HepG2 (cell line): ENCODE measurements around the gene TCFL5. TPM values are rescaled to one million over a fixed set of nuclear protein-coding genes. Genes with fewer than 3 reads are reported as not detected.

Experiments
- BHLHE40 ChIP-seq: IDR thresholded peaks from 2 replicates; pipeline ENCODE4 v1.6.1; 2011; ENCODE audit warnings: low read length, improper control_type of control experiment
- CENPX ChIP-seq: sonication (generic); formaldehyde crosslinking; IDR thresholded peaks from 2 replicates; pipeline ENCODE4 v1.9.0; 2021; ENCODE audit warnings: mild to moderate bottlenecking, missing genetic modification reagents, moderate library complexity
- HOXD1 ChIP-seq: sonication (generic); formaldehyde crosslinking; IDR thresholded peaks from 2 replicates; pipeline ENCODE4 v1.5.0; 2020; ENCODE audit warnings: missing genetic modification reagents
- KDM5B ChIP-seq: sonication (generic); formaldehyde crosslinking; IDR thresholded peaks from 2 replicates; pipeline ENCODE4 v1.4.0; 2020; ENCODE audit warnings: missing genetic modification reagents, mild to moderate bottlenecking, borderline replicate concordance
- MIXL1 ChIP-seq: IDR thresholded peaks from 2 replicates; pipeline ENCODE4 v1.6.1; 2016
- NR2F1 ChIP-seq, 2 experiments: fragments of 450-650 bp in 1 of 2; formaldehyde crosslinking in 1 of 2; IDR thresholded peaks; 2 replicates each; pipeline versions ENCODE4 v1.5.0 to v1.6.1; 2016 to 2020; ENCODE audit warnings: mild to moderate bottlenecking in 1 of 2, missing compliant biosample characterization in 1 of 2, missing genetic modification reagents in 1 of 2, moderate library complexity in 1 of 2
- SMARCE1 ChIP-seq: fragments of 450-650 bp; IDR thresholded peaks from 2 replicates; pipeline ENCODE4 v1.6.1; 2017; ENCODE audit warnings: borderline replicate concordance
- TBL1XR1 ChIP-seq: fragments of 150-350 bp; IDR thresholded peaks from 2 replicates; pipeline ENCODE4 v1.6.1; 2014; ENCODE audit warnings: borderline replicate concordance, low read length; ENCODE audit not compliant: partially characterized antibody
- ZNF20 ChIP-seq: sonication (generic); formaldehyde crosslinking; IDR thresholded peaks from 2 replicates; pipeline ENCODE4 v1.4.0; 2020; ENCODE audit warnings: mild to moderate bottlenecking, moderate library complexity, missing genetic modification reagents
- ZNF383 ChIP-seq: sonication (generic); formaldehyde crosslinking; IDR thresholded peaks from 2 replicates; pipeline ENCODE4 v1.4.0; 2020; ENCODE audit warnings: missing genetic modification reagents, mild to moderate bottlenecking, borderline replicate concordance
- ZNF501 ChIP-seq: sonication (generic); formaldehyde crosslinking; IDR thresholded peaks from 2 replicates; pipeline ENCODE4 v1.5.1; 2020; ENCODE audit warnings: mild to moderate bottlenecking, moderate library complexity, missing genetic modification reagents
- ZNF530 ChIP-seq: sonication (generic); formaldehyde crosslinking; IDR thresholded peaks from 2 replicates; pipeline ENCODE4 v1.5.0; 2020; ENCODE audit warnings: low read depth, mild to moderate bottlenecking, missing genetic modification reagents
- ZNF543 ChIP-seq: sonication (generic); formaldehyde crosslinking; IDR thresholded peaks from 2 replicates; pipeline ENCODE4 v1.4.0; 2020; ENCODE audit warnings: mild to moderate bottlenecking, missing genetic modification reagents
- ZNF572 ChIP-seq: sonication (generic); formaldehyde crosslinking; IDR thresholded peaks from 2 replicates; pipeline ENCODE4 v1.5.1; 2020; ENCODE audit warnings: mild to moderate bottlenecking, missing genetic modification reagents
- ZNF577 ChIP-seq: sonication (generic); formaldehyde crosslinking; IDR thresholded peaks from 2 replicates; pipeline ENCODE4 v1.4.0; 2020; ENCODE audit warnings: mild to moderate bottlenecking, low read depth, missing genetic modification reagents, borderline replicate concordance
- ZNF749 ChIP-seq: sonication (generic); formaldehyde crosslinking; IDR thresholded peaks from 2 replicates; pipeline ENCODE4 v1.8.0; 2022; ENCODE audit warnings: mild to moderate bottlenecking, missing genetic modification reagents, moderate library complexity, borderline replicate concordance
- ZNF839 ChIP-seq: sonication (generic); formaldehyde crosslinking; IDR thresholded peaks from 2 replicates; pipeline ENCODE4 v1.4.0; 2020; ENCODE audit warnings: missing genetic modification reagents, mild to moderate bottlenecking, borderline replicate concordance
- ZNF883 ChIP-seq: sonication (generic); formaldehyde crosslinking; IDR thresholded peaks from 2 replicates; pipeline ENCODE4 v1.5.1; 2020; ENCODE audit warnings: mild to moderate bottlenecking, missing genetic modification reagents; ENCODE audit errors: not compliant biosample characterization
- polyA plus RNA-seq, 8 experiments: library from polyadenylated mRNA; depleted of rRNA in 3 of 8; stranded (reverse) in 7 of 8; unstranded in 1 of 8; fragments of >200 nt; fragmentation: Illumina TruSeq in 4 of 8; extraction: Trizol in 4 of 8; gene quantifications; 2 replicates each; pipeline versions ENCODE4 v1.2.1 to v1.2.3, GENCODE V29; 2011 to 2016; ENCODE audit warnings: low read depth in 4 of 8, missing spikeins in 1 of 8, mixed read lengths in 1 of 8; ENCODE audit not compliant: insufficient read depth in 1 of 8
- total RNA-seq, 5 experiments: library from RNA; depleted of rRNA; stranded (reverse); fragments of >200 nt; fragmentation: Illumina TruSeq; extraction: Trizol; gene quantifications; 2 replicates each; pipeline ENCODE4 v1.2.3, GENCODE V29; 2016; ENCODE audit warnings: low read depth in 1 of 5
- TF ChIP-seq, protein P1 (sequence below): sonication (generic); formaldehyde crosslinking; IDR thresholded peaks from 2 replicates; pipeline ENCODE4 v1.5.1; 2020; ENCODE audit warnings: mild to moderate bottlenecking, missing genetic modification reagents, moderate library complexity
- TF ChIP-seq, protein P2 (sequence below): sonication (generic); formaldehyde crosslinking; IDR thresholded peaks from 2 replicates; pipeline ENCODE4 v1.8.1; 2023; ENCODE audit warnings: missing genetic modification reagents, mild to moderate bottlenecking, borderline replicate concordance
- TF ChIP-seq, protein P3 (sequence below): sonication (generic); formaldehyde crosslinking; IDR thresholded peaks from 2 replicates; pipeline ENCODE4 v1.5.1; 2020; ENCODE audit warnings: missing genetic modification reagents, mild to moderate bottlenecking, borderline replicate concordance
- TF ChIP-seq, protein P4 (sequence below): IDR thresholded peaks from 2 replicates; pipeline ENCODE4 v1.6.1; 2016; ENCODE audit warnings: mild to moderate bottlenecking

Gene TCFL5
- total and polyA plus RNA-seq, 2 of the 13 experiments (the other 11 are each of a cell fraction or from before 2014, with no cell fraction given), result 14.8 to 20.0 TPM

DNA sequence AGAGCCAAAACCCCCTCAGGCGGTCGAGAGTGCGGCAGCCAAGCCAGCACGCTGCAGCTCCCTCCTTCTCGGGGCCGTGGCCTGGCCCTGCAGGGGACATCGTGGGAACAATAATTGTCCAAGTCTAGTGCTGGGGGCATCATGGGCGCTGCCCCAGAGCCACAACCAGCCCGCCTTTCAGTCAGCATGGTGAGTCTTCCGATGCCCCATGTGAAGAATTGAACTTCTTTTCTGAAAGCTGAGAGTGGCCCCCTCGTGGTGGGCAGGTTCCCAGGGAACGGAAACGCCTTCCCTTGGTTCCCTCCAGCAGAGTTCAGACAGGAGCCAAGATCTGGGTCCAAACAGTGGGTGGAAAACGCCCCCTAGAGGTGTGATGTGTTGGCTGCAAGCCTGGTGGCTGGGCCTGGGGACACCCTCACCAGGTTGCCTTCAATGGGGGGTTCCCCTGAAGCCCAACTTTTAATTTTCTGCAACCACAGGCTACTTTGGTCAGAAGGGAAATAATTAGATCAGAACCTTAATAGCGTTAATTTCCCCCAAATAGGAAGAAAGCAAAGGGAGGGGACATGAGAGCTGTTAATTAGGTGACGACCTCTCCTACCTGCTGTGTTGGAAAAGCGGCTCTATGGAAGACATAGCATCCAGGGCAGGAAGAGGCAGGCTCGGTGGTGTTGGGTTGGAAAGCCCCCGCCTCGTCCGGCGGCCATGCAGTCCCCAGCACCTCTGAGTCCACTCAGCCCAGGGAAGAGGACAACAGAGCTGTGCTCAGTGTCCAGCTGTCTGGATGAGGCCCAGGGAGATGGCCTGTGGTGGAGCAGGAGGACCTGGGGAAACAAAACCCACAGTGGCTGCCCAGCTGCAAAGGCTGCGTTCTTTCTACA, 70.1 kb downstream of the TCFL5 start (continued):
- TF ChIP-seq, protein P1, sequence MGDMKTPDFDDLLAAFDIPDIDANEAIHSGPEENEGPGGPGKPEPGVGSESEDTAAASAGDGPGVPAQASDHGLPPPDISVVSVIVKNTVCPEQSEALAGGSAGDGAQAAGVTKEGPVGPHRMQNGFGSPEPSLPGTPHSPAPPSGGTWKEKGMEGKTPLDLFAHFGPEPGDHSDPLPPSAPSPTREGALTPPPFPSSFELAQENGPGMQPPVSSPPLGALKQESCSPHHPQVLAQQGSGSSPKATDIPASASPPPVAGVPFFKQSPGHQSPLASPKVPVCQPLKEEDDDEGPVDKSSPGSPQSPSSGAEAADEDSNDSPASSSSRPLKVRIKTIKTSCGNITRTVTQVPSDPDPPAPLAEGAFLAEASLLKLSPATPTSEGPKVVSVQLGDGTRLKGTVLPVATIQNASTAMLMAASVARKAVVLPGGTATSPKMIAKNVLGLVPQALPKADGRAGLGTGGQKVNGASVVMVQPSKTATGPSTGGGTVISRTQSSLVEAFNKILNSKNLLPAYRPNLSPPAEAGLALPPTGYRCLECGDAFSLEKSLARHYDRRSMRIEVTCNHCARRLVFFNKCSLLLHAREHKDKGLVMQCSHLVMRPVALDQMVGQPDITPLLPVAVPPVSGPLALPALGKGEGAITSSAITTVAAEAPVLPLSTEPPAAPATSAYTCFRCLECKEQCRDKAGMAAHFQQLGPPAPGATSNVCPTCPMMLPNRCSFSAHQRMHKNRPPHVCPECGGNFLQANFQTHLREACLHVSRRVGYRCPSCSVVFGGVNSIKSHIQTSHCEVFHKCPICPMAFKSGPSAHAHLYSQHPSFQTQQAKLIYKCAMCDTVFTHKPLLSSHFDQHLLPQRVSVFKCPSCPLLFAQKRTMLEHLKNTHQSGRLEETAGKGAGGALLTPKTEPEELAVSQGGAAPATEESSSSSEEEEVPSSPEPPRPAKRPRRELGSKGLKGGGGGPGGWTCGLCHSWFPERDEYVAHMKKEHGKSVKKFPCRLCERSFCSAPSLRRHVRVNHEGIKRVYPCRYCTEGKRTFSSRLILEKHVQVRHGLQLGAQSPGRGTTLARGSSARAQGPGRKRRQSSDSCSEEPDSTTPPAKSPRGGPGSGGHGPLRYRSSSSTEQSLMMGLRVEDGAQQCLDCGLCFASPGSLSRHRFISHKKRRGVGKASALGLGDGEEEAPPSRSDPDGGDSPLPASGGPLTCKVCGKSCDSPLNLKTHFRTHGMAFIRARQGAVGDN (CRISPR knock-in tag), result peak; percentile 76
- TF ChIP-seq ZNF20 (CRISPR knock-in tag) (no peak), HOXD1 (0 out of 2 replicates have a peak, but pooled peaks have one; percentile 35), ZNF572 (CRISPR knock-in tag) (0 out of 2 replicates have a peak, but pooled peaks have one; percentile 44), ZNF839 (CRISPR knock-in tag) (peak; percentile 37; the same call in 1 of the 2 replicates), ZNF543 (CRISPR knock-in tag) (no peak), ZNF530 (CRISPR knock-in tag) (no peak), ZNF501 (CRISPR knock-in tag) (peak; percentile 59; the same call in 1 of the 2 replicates), CENPX (CRISPR knock-in tag) (no peak), MIXL1 (CRISPR knock-in tag) (0 out of 2 replicates have a peak, but pooled peaks have one; percentile 52), ZNF383 (CRISPR knock-in tag) (no peak), BHLHE40 (no peak; the same call in 1 of the 2 replicates), TBL1XR1 (no peak), KDM5B (CRISPR knock-in tag) (peak; percentile 45; the same call in 1 of the 2 replicates), SMARCE1 (no peak), ZNF577 (CRISPR knock-in tag) (no peak), NR2F1 (CRISPR knock-in tag; IDR thresholded peaks at IDR 0.05) (0 out of 4 replicates have a peak, but pooled peaks of 1 of the 2 experiments have one; percentile 13), ZNF883 (CRISPR knock-in tag) (peak; percentile 82), ZNF749 (CRISPR knock-in tag) (no peak)
- TF ChIP-seq, protein P2, sequence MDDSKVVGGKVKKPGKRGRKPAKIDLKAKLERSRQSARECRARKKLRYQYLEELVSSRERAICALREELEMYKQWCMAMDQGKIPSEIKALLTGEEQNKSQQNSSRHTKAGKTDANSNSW (CRISPR knock-in tag), result peak; percentile 72; the same call in 1 of the 2 replicates
- TF ChIP-seq, protein P3, sequence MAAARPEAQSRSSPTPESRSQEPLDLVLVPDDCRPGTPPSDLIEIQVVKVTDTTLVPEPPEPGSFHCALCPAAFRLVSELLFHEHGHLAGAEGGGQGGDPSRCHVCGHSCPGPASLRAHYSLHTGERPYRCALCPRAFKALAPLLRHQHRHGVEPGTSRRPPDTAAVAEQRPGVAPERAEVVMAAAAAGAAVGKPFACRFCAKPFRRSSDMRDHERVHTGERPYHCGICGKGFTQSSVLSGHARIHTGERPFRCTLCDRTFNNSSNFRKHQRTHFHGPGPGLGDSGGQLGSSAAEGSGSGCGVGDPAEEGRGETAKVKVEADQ (CRISPR knock-in tag), result peak; percentile 97
- TF ChIP-seq, protein P4, sequence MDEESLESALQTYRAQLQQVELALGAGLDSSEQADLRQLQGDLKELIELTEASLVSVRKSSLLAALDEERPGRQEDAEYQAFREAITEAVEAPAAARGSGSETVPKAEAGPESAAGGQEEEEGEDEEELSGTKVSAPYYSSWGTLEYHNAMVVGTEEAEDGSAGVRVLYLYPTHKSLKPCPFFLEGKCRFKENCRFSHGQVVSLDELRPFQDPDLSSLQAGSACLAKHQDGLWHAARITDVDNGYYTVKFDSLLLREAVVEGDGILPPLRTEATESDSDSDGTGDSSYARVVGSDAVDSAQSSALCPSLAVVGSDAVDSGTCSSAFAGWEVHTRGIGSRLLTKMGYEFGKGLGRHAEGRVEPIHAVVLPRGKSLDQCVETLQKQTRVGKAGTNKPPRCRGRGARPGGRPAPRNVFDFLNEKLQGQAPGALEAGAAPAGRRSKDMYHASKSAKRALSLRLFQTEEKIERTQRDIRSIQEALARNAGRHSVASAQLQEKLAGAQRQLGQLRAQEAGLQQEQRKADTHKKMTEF (CRISPR knock-in tag), result 0 out of 2 replicates have a peak, but pooled peaks have one; percentile 59
